Measurements from ENCODE around the gene CLEC3B. TPM values are rescaled to one million over a fixed set of nuclear protein-coding genes. Genes with fewer than 3 reads are reported as not detected.

Gene CLEC3B
- total and polyA plus RNA-seq, 2 donors (not counting 1 experiment from before 2014, with no cell fraction given), result 0.82 TPM; not detected in 1

DNA sequence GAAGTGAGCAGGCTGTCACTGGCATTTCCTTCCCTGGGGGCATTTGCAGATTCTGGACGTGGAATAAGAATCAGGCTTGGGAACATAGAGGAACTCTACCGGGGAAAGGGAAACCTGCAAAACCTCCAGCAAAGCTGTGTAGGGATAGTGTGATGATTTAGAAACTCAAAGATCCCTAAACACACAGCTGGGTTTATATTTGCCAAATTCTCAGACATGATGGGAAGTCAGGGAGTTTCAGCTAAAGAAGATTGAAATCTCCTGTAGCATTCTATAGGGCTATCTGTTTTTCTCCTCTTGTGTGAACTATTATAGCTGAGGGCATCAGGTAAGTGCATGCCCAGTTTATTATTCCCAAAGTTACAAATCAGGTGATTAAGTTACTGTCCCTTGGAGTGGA is 9.2 kb upstream of the CLEC3B start:
- TF ChIP-seq, protein P1, sequence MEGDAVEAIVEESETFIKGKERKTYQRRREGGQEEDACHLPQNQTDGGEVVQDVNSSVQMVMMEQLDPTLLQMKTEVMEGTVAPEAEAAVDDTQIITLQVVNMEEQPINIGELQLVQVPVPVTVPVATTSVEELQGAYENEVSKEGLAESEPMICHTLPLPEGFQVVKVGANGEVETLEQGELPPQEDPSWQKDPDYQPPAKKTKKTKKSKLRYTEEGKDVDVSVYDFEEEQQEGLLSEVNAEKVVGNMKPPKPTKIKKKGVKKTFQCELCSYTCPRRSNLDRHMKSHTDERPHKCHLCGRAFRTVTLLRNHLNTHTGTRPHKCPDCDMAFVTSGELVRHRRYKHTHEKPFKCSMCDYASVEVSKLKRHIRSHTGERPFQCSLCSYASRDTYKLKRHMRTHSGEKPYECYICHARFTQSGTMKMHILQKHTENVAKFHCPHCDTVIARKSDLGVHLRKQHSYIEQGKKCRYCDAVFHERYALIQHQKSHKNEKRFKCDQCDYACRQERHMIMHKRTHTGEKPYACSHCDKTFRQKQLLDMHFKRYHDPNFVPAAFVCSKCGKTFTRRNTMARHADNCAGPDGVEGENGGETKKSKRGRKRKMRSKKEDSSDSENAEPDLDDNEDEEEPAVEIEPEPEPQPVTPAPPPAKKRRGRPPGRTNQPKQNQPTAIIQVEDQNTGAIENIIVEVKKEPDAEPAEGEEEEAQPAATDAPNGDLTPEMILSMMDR (IDR thresholded peaks at IDR 0.05), result no peak
- intact Hi-C loops (cut with micrococcal nuclease), result no loop called here
- DNase-seq, result no peak
- no CpG with 5 or more reads among the region's 2 CpGs for WGBS (ENCODE audit: insufficient coverage)
- Histone ChIP-seq H3K4me2 (replicated peaks; ENCODE audit: low read depth, low read length, poor library complexity, severe bottlenecking) (no peak overlapping the region), H3K9ac (ENCODE audit: low read length) (no peak overlapping the region), H2AFZ (ENCODE audit: insufficient read depth, low read depth, low read length, poor library complexity, severe bottlenecking) (no peak overlapping the region), H4K20me1 (ENCODE audit: control insufficient read depth, insufficient read depth, low read length, poor library complexity, severe bottlenecking) (no peaks in the 10 kb centered on the region), H3K27ac (ENCODE audit: low read length in 2 of 2) (no peak overlapping the region), H3K36me3 (replicated peaks in 1 of 2; ENCODE audit: control extremely low read depth in 1 of 2, control insufficient read depth in 1 of 2, extremely low read depth in 1 of 2, insufficient read depth in 2 of 2, low read length in 1 of 2) (peaks cover 6 to 10% of the 10 kb centered on the region in 2 experiments), H3K27me3 (replicated peaks in 1 of 4; ENCODE audit: control extremely low read depth in 1 of 4, control insufficient read depth in 3 of 4, insufficient read depth in 4 of 4, low read length in 3 of 4) (no peaks in the 10 kb centered on the region), H3K4me1 (ENCODE audit: control insufficient read depth in 2 of 2, insufficient read depth in 2 of 2, low read length in 2 of 2) (peaks cover 6 to 7% of the 10 kb centered on the region in 2 donors), H3K9me3 (ENCODE audit: control extremely low read depth in 1 of 3, control insufficient read depth in 2 of 3, insufficient read depth in 1 of 3, low read length in 2 of 3) (no peaks in the 10 kb centered on the region), H3K4me3 (ENCODE audit: control extremely low read depth in 1 of 5, extremely low read depth in 1 of 5, insufficient read depth in 1 of 5, low read depth in 2 of 5, low read length in 4 of 5) (no peak overlapping the region), H3K79me2 (ENCODE audit: control insufficient read depth, insufficient read depth, low read length) (no peaks in the 10 kb centered on the region)
- no peak overlapping the region for H3K4me3 Mint-ChIP-seq
- ChIA-PET CTCF (no interaction called here), POLR2A (no interaction called here)
- H3K4me1 Mint-ChIP-seq, result peaks cover 7% of the 10 kb centered on the region
- H3K27ac Mint-ChIP-seq, result no peak overlapping the region
- no peak for ATAC-seq (ENCODE audit: low read depth)
- H3K27me3 Mint-ChIP-seq, result no peaks in the 10 kb centered on the region
- no peaks in the 10 kb centered on the region for H3K9me3 Mint-ChIP-seq (ENCODE audit: insufficient read depth)

DNA sequence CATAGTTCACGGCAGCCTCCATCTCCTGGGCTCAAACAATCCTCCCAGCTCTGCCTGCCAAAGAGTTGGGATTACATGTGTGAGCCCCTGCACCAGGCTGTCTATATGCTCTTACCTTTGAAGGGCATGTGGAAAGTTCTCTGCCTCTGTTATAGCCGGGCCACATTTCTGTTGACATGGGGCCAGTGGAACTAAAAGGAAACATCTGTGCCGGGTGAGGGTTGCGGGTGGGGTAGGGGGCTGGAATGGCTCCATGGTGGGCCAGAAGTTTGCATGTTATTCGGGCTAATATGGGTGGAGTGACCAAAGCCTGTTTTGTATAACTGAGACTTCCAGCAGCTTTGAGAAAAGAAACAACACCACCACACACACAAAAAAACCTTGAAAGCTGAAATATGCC is 8.3 kb upstream of the CLEC3B start:
- WGBS (ENCODE audit: insufficient coverage), result 50% methylated on average over 1 of the region's 5 CpGs
- H3K27me3 ChIP-seq (replicated peaks in 1 of 4; ENCODE audit: control extremely low read depth in 1 of 4, control insufficient read depth in 3 of 4, insufficient read depth in 4 of 4, low read length in 3 of 4), result no peaks in the 10 kb centered on the region
- DNase-seq (no peak), ATAC-seq (ENCODE audit: low read depth) (no peak)
- H4K20me1 ChIP-seq (ENCODE audit: control insufficient read depth, insufficient read depth, low read length, poor library complexity, severe bottlenecking), result no peaks in the 10 kb centered on the region
- no peak overlapping the region for H3K4me3 ChIP-seq (ENCODE audit: control extremely low read depth in 1 of 5, extremely low read depth in 1 of 5, insufficient read depth in 1 of 5, low read depth in 2 of 5, low read length in 4 of 5)
- no peaks in the 10 kb centered on the region for H3K4me1 ChIP-seq (ENCODE audit: control insufficient read depth in 2 of 2, insufficient read depth in 2 of 2, low read length in 2 of 2)
- intact Hi-C loops (cut with micrococcal nuclease), result no loop called here
- Mint-ChIP-seq H3K4me1 (no peaks in the 10 kb centered on the region), H3K4me3 (no peak overlapping the region), H3K27me3 (no peaks in the 10 kb centered on the region), H3K9me3 (ENCODE audit: insufficient read depth) (no peaks in the 10 kb centered on the region), H3K27ac (no peak overlapping the region)
- H3K27ac ChIP-seq (ENCODE audit: low read length in 2 of 2), result no peak overlapping the region
- CTCF ChIA-PET, result no interaction called here
- POLR2A ChIA-PET, result no interaction called here
- H3K4me2 ChIP-seq (replicated peaks; ENCODE audit: low read depth, low read length, poor library complexity, severe bottlenecking), result no peak overlapping the region
- no peaks in the 10 kb centered on the region for H3K79me2 ChIP-seq (ENCODE audit: control insufficient read depth, insufficient read depth, low read length)
- peaks cover 6% of the 10 kb centered on the region in 2 experiments for H3K36me3 ChIP-seq (replicated peaks in 1 of 2; ENCODE audit: control extremely low read depth in 1 of 2, control insufficient read depth in 1 of 2, extremely low read depth in 1 of 2, insufficient read depth in 2 of 2, low read length in 1 of 2)
- H3K9me3 ChIP-seq (ENCODE audit: control extremely low read depth in 1 of 3, control insufficient read depth in 2 of 3, insufficient read depth in 1 of 3, low read length in 2 of 3), result no peaks in the 10 kb centered on the region
- no peak overlapping the region for H2AFZ ChIP-seq (ENCODE audit: insufficient read depth, low read depth, low read length, poor library complexity, severe bottlenecking)
- TF ChIP-seq, protein P1 (IDR thresholded peaks at IDR 0.05), result no peak
- TF ChIP-seq EZH2 (IDR thresholded peaks at IDR 0.05; ENCODE audit: borderline replicate concordance, insufficient read depth, low read depth, low read length, poor library complexity, severe bottlenecking), result no peak
- H3K9ac ChIP-seq (ENCODE audit: low read length), result no peak overlapping the region

All from B cell (primary cell).